Peyer's patch (tissue), 4 donors: ENCODE results near the gene TMEM17.

Experiments
- POLR2A ChIP-seq, 2 donors: fragments of 450-650 bp; IDR thresholded peaks; one replicate each; pipeline ENCODE4 v1.5.1; 2017; ENCODE audit warnings: antibody characterized with exemption in 2 of 2, mild to moderate bottlenecking in 2 of 2, moderate library complexity in 2 of 2
- TF ChIP-seq, protein P1 (sequence below), 6 experiments: fragments of 450-650 bp in 4 of 6; fragments of 200-600 bp in 2 of 6; sonication (generic) in 1 of 6; IDR thresholded peaks; one replicate each; pipeline ENCODE4 v1.5.1; 2017 to 2019; ENCODE audit warnings: antibody characterized with exemption in 6 of 6, mild to moderate bottlenecking in 3 of 6, moderate library complexity in 1 of 6

DNA sequence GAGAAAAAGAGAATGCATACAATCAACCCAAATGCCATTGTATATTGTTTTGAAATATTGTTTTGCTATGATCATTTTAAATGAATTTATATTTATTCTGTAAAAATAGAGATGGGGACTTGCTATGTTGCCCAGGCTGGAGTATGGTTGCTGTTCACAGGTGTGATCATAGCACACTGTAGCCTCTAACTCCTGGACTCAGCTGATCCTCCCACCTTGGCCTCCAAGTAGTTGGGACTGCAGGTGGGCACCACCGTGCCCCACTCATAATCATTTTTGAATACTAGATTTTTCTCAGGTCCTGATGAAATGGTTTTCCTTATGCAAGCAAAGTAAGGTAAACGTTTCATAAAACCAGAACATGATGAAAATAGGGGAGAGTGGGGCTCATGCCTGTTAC, 46.3 kb downstream of the TMEM17 start:
- no peak for TF ChIP-seq POLR2A (IDR thresholded peaks at IDR 0.05)
- TF ChIP-seq, protein P1, sequence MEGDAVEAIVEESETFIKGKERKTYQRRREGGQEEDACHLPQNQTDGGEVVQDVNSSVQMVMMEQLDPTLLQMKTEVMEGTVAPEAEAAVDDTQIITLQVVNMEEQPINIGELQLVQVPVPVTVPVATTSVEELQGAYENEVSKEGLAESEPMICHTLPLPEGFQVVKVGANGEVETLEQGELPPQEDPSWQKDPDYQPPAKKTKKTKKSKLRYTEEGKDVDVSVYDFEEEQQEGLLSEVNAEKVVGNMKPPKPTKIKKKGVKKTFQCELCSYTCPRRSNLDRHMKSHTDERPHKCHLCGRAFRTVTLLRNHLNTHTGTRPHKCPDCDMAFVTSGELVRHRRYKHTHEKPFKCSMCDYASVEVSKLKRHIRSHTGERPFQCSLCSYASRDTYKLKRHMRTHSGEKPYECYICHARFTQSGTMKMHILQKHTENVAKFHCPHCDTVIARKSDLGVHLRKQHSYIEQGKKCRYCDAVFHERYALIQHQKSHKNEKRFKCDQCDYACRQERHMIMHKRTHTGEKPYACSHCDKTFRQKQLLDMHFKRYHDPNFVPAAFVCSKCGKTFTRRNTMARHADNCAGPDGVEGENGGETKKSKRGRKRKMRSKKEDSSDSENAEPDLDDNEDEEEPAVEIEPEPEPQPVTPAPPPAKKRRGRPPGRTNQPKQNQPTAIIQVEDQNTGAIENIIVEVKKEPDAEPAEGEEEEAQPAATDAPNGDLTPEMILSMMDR (IDR thresholded peaks at IDR 0.05): no peak
